Prostate gland (tissue), 2 donors: Measurements from ENCODE around the gene XPO5.
"Not testable (repeated sequence)": the region's sequence is repeated elsewhere in the genome, so short reads cannot be mapped to it uniquely, and the experiment has no call there.

ENCODE experiments used
- POLR2AphosphoS5 ChIP-seq: sonication (generic); formaldehyde crosslinking; IDR thresholded peaks from one replicate; pipeline ENCODE4 v1.6.1; 2017; ENCODE audit warnings: antibody characterized with exemption
- TF ChIP-seq, protein P1 (sequence below), 4 experiments: fragments of 200-600 bp in 2 of 4; fragments of 450-650 bp in 2 of 4; sonication (generic) in 2 of 4; IDR thresholded peaks; 1 replicate in 3 of 4; 2 replicates in 1 of 4; pipeline ENCODE4 v1.5.1; 2016 to 2019; ENCODE audit warnings: antibody characterized with exemption in 4 of 4, mild to moderate bottlenecking in 2 of 4, moderate library complexity in 2 of 4

DNA sequence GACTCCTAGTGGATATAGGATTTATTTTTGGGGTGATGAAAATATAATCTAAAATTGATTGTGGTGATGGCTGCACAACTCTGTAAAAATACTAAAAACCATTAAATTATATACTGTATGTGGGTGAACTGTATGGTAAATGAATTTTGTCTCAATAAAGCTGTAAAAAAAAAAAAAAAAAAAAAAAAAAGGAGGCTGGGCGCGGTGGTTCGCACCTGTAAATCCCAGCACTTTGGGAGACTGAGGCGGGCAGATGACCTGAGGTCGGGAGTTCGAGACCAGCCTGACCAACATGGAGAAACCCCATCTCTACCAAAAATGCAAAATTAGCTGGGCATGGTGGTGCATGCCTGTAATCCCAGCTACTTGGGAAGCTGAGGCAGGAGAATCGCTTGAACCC lies 18.2 kb downstream of the XPO5 start:
- TF ChIP-seq, protein P1, sequence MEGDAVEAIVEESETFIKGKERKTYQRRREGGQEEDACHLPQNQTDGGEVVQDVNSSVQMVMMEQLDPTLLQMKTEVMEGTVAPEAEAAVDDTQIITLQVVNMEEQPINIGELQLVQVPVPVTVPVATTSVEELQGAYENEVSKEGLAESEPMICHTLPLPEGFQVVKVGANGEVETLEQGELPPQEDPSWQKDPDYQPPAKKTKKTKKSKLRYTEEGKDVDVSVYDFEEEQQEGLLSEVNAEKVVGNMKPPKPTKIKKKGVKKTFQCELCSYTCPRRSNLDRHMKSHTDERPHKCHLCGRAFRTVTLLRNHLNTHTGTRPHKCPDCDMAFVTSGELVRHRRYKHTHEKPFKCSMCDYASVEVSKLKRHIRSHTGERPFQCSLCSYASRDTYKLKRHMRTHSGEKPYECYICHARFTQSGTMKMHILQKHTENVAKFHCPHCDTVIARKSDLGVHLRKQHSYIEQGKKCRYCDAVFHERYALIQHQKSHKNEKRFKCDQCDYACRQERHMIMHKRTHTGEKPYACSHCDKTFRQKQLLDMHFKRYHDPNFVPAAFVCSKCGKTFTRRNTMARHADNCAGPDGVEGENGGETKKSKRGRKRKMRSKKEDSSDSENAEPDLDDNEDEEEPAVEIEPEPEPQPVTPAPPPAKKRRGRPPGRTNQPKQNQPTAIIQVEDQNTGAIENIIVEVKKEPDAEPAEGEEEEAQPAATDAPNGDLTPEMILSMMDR (IDR thresholded peaks at IDR 0.05) = not testable (repeated sequence)
- not testable (repeated sequence) for TF ChIP-seq POLR2AphosphoS5
